HG03354 (cell line): ENCODE data around the gene SBNO1.
"Not testable (repeated sequence)": the region's sequence is repeated elsewhere in the genome, so short reads cannot be mapped to it uniquely, and the experiment has no call there.

Experiments used
- ATAC-seq: cut with Tn5 transposase; IDR thresholded peaks from one replicate; pipeline ENCODE4 v1.9.1; 2021; ENCODE audit warnings: mild to moderate bottlenecking; ENCODE audit not compliant: unreplicated experiment, poor library complexity, severe bottlenecking

Gene SBNO1

DNA sequence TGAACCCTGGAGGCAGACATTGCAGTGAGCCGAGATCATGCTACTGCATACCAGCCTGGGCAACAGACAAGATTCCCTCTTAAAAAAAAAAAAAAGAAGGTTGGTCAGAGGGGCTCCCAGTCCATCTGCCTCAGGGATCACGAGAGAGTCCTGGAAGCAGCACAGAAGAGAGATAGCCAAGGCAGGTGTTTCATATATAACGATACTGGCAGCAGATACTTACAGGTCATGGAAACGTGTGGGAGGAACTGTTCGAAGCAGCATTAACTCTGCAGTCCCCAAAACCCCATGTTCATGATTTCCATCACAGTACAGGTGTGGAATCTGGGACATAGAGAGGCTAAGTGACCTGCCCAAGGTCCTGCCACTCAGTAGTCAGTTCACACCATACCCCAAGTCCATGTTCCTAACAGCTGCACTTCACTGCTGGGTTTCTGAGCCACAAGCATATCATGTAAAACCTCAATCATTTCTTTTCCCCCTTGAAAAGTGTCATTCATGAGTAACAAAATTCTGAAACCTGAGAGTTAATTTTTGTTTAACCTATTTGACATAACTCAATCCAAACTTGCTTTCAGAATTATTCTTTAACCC, 109.7 kb downstream of the SBNO1 start:
- ATAC-seq, result no peak

DNA sequence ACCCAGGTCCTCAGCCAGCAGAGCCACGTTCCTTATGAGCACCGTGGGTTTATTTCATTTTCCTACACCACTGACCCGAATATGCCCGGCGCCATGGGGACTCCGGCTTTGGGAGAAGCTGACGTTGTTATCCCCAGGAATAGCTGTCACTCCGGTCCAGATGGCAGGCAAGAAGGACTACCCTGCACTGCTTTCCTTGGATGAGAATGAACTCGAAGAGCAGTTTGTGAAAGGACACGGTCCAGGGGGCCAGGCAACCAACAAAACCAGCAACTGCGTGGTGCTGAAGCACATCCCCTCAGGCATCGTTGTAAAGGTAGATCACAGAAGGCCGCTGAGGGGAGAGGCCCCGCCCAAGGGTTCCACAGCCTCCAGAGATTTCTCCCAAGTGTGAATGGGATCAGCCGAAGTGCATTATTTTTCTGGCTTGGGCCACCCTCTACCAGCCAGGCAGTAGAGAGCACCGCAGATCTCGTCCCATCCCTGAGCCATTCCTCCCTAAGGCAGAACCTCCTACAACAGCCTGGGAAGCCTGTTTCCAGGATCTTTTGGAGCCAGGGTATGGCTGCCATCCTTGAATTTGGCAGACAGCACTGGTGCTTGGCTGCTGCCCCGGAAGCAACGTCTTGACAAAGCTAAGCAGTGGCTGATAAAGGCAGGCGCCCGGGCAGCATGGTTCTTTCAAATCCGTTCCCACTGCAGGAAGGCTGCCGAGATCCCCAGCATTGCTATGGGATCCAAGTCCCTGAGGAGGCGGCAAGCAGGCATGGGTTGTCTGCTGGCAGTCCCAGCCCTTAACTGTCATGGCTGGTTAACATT, 110.8 kb downstream of the SBNO1 start:
- no peak for ATAC-seq

- ATAC-seq, result not testable (repeated sequence)
Observed at GRCh38 chr12:123252365-123252764, 112.3 kb downstream of the SBNO1 start.

DNA sequence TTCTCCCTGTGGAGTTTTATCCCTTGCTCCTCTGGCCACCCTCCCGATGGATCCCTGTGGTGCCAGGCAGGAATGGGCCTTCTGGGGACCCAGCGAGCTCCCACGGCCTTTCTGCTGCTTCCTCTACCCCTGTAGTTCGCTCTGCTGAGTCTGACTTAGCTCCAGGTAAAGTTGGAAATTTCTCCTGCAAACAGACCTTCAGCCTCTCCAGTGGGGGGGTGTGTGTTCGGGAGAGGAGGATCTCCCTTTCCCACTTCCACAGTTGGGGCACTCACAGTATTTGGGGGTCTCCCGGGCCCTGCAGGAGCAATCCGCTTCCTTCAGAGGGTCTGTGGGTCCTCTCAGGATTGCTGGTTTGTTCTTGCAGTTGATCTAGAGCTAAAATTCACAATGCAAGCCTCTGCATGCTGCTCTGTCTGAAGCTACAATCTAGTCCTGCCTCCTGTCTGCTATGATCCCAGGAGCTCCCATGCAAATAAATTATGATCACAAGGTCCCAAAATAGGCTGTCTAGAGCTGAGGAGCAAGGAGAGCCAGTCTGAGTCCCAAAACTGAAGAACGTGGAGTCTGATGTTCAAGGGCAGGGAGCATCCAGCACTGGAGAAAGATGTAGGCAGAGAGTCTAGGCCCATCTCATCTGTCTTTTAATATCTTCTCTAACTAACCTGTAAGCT, 113.1 kb downstream of the SBNO1 start:
- no peak for ATAC-seq

DNA sequence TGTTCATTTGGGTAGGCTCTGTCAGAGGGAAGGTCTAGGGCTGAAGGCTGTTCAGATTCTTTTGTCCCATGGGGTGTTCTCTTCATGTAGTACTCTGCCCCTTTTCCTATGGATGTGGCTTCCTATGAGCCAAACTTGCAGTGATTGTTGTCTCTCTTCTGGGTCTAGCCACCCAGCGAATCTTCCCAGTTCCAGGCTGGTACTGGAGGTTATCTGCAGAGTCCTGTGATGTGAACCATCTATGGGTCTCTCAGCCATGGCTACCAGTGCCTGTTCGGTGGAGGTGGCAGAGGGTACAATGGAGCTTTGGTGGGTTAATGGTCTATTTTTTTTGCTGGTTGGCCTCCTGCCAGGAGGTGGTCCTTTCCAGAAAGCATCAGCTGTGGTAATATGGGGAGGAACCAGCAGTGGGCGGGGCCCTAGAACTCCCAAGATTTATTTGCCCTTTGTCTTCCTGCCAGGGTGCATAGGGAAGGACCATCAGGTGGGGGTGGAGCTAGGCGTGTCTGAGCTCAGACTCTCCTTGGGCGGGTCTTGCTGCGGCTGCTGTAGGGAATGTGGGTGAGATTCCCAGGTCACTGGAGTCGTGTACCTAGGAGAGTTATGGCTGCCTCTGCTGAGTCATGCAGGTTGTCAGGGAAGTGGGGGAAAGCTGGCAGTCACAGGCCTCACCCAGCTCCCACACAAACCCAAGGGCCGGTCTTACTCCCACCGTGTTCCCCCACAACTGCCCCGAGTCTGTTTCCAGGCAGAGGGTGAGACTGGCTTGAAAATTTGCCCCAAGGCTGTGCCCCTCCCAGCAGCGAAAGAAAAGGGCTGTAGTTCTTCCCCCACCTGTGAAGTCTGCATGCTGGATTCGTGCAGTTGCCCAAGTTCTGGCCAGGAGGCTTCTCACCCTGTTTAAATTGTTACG, 113.9 kb downstream of the SBNO1 start:
- ATAC-seq, result no peak

- not testable (repeated sequence) for ATAC-seq
Observed at GRCh38 chr12:123248996-123249741, 115.5 kb downstream of the SBNO1 start.

DNA sequence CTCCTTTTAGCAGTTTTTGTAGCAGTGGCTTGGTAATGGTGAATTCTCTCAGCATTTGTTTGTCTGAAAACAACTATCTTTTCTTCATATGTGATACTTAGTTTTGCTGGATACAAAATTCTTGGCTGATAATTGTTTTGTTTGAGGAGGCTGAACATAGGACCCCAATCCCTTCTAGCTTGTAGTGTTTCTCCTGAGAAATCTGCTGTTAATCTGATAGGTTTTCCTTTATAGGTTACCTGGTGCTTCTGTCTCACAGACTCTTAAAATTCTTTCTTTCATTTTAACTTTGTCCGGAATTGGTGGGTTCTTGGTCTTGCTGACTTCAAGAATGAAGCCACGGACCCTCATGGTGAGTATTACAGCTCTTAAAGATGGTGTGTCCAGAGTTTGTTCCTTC, 116.5 kb downstream of the SBNO1 start:
- not testable (repeated sequence) for ATAC-seq

- no peak for ATAC-seq
Observed at GRCh38 chr12:123245678-123246077, 119.0 kb downstream of the SBNO1 start.

- ATAC-seq, result no peak
Observed at GRCh38 chr12:123243671-123244262, 120.9 kb downstream of the SBNO1 start.

- no peak for ATAC-seq
Observed at GRCh38 chr12:123242116-123242904, 122.3 kb downstream of the SBNO1 start.
